HepG2 (cell line): Measurements from ENCODE around the gene H19. TPM values are rescaled to one million over a fixed set of nuclear protein-coding genes. Genes with fewer than 3 reads are reported as not detected.

Source experiments
- ATAC-seq: fragments of 200-7000 bp; cut with Tn5 transposase; 3 replicates; pipeline ENCODE4 v1.9.1; 2020; ENCODE audit warnings: mild to moderate bottlenecking, moderate library complexity
- Bru-seq: library from RNA; stranded (reverse); fragments of 400-500 nt; gene quantifications from one replicate; lab custom pipeline; 2021; lab: Mats Ljungman, UMichigan
- BruChase-seq, 2 experiments: library from RNA; stranded (reverse); fragments of 400-500 nt; gene quantifications; one replicate each; lab custom pipeline; 2021; lab: Mats Ljungman, UMichigan
- BruUV-seq: library from RNA; stranded (reverse); fragments of 400-500 nt; replicated peaks from 2 replicates; lab custom pipeline; 2021; lab: Mats Ljungman, UMichigan
- CTCF ChIA-PET: fragments of 300-600 bp; formaldehyde crosslinking; extraction: SDS; loops from one replicate; lab custom pipeline; 2021; ENCODE audit warnings: low total read pairs, inconsistent platforms, low intra/inter-chr PET ratio; lab: Yijun Ruan, JAX
- POLR2A ChIA-PET: fragments of 350-600 bp; sonication (Branson Sonifier 250); formaldehyde crosslinking; loops from one replicate; lab custom pipeline; 2020; ENCODE audit warnings: antibody characterized with exemption, inconsistent platforms; lab: Yijun Ruan, JAX
- DNase-seq: peaks from one replicate; pipeline ENCODE4 v3.0.0-alpha.2; 2015; ENCODE audit warnings: low spot score
- FAIRE-seq: peaks from 3 replicates; lab custom pipeline; 2011; peaks lifted over from hg19 to GRCh38; lab: Jason Lieb, UNC
- H2AFZ ChIP-seq: one replicate; pipeline ENCODE4 v1.6.1; 2011; ENCODE audit warnings: low read length, inconsistent platforms
- H3K27ac ChIP-seq: fragments of 300-600 bp; 3 replicates; pipeline ENCODE4 v1.8.0; 2011; ENCODE audit warnings: mixed run types, mild to moderate bottlenecking, mixed read lengths, low read length, inconsistent platforms; ENCODE audit not compliant: insufficient read depth; ENCODE audit errors: extremely low read length
- H3K27me3 ChIP-seq, 2 experiments: fragments of 200-600 bp in 1 of 2; 2 replicates in 1 of 2; 3 replicates in 1 of 2; pipeline versions ENCODE4 v1.6.0 to v1.8.0; 2011; ENCODE audit warnings: low read length in 2 of 2, mild to moderate bottlenecking in 2 of 2, moderate library complexity in 2 of 2, inconsistent platforms in 1 of 2; ENCODE audit not compliant: insufficient read depth in 2 of 2, control insufficient read depth in 1 of 2
- H3K36me3 ChIP-seq, 2 experiments: fragments of 200-600 bp in 1 of 2; replicated peaks in 1 of 2; 2 replicates in 1 of 2; 3 replicates in 1 of 2; pipeline versions ENCODE4 v1.5.1 to v1.8.0; 2011; ENCODE audit warnings: low read length in 2 of 2, inconsistent platforms in 1 of 2; ENCODE audit not compliant: insufficient read depth in 2 of 2, control insufficient read depth in 1 of 2
- H3K4me1 ChIP-seq: 2 replicates; pipeline ENCODE4 v1.5.1; 2012; ENCODE audit warnings: low read length, inconsistent platforms; ENCODE audit not compliant: insufficient read depth
- H3K4me2 ChIP-seq: 2 replicates; pipeline ENCODE4 v1.6.0; 2011; ENCODE audit warnings: low read depth, low read length, inconsistent platforms
- H3K4me3 ChIP-seq, 3 experiments: fragments of 200-600 bp in 1 of 3; sonication (generic), shearing (Covaris generic) in 1 of 3; replicated peaks in 1 of 3; 2 replicates each; pipeline ENCODE4 v1.5.1; 2011 to 2016; ENCODE audit warnings: low read length in 3 of 3, inconsistent platforms in 2 of 3, low read depth in 2 of 3, mild to moderate bottlenecking in 2 of 3, control low read depth in 1 of 3, mixed read lengths in 1 of 3; ENCODE audit not compliant: insufficient read depth in 1 of 3
- H3K79me2 ChIP-seq: one replicate; pipeline ENCODE4 v1.6.1; 2011; ENCODE audit warnings: low read length, inconsistent platforms; ENCODE audit not compliant: insufficient read depth
- H3K9ac ChIP-seq: 2 replicates; pipeline ENCODE4 v1.6.0; 2011; ENCODE audit warnings: mild to moderate bottlenecking, low read depth, low read length, inconsistent platforms; ENCODE audit not compliant: insufficient read depth
- H3K9me3 ChIP-seq: 2 replicates; pipeline ENCODE4 v1.5.1; 2012; ENCODE audit warnings: mild to moderate bottlenecking, low read length
- H4K20me1 ChIP-seq: 2 replicates; pipeline ENCODE4 v1.6.0; 2011; ENCODE audit warnings: inconsistent platforms, mild to moderate bottlenecking, low read length, moderate library complexity; ENCODE audit not compliant: insufficient read depth
- ARNT ChIP-seq: fragments of 450-650 bp; IDR thresholded peaks from 2 replicates; pipeline ENCODE4 v1.6.1; 2017
- ASH2L ChIP-seq: fragments of 300-600, 200-600 bp; sonication (generic); IDR thresholded peaks from 2 replicates; pipeline ENCODE4 v1.7.0; 2017; ENCODE audit warnings: low read depth, mild to moderate bottlenecking, moderate library complexity, mixed read lengths, low read length; ENCODE audit not compliant: insufficient read length
- ETV6 ChIP-seq: sonication (generic); formaldehyde crosslinking; conservative IDR thresholded peaks from 2 replicates; pipeline ENCODE4 v1.4.0; 2020; ENCODE audit warnings: missing genetic modification reagents
- HDAC1 ChIP-seq: sonication (generic); formaldehyde crosslinking; IDR thresholded peaks from 2 replicates; pipeline ENCODE4 v1.5.1; 2020; ENCODE audit warnings: mild to moderate bottlenecking, missing genetic modification reagents
- HINFP ChIP-seq: sonication (generic); formaldehyde crosslinking; IDR thresholded peaks from 2 replicates; pipeline ENCODE4 v1.4.0; 2020; ENCODE audit warnings: low read depth, mild to moderate bottlenecking, missing genetic modification reagents
- KAT7 ChIP-seq: IDR thresholded peaks from 2 replicates; pipeline ENCODE4 v1.6.1; 2018; ENCODE audit warnings: borderline replicate concordance, missing compliant biosample characterization
- SP1 ChIP-seq, 2 experiments: fragments of 450-650 bp in 1 of 2; sonication (generic) in 1 of 2; formaldehyde crosslinking in 1 of 2; IDR thresholded peaks; 2 replicates each; pipeline versions ENCODE4 v1.4.0 to v1.6.1; 2016 to 2020; ENCODE audit warnings: missing genetic modification reagents in 1 of 2
- ZBED4 ChIP-seq: sonication (generic); formaldehyde crosslinking; IDR thresholded peaks from 2 replicates; pipeline ENCODE4 v1.4.0; 2020; ENCODE audit warnings: missing genetic modification reagents, borderline replicate concordance
- ZFP36L2 ChIP-seq: sonication (generic); formaldehyde crosslinking; IDR thresholded peaks from 2 replicates; pipeline ENCODE4 v1.4.0; 2020; ENCODE audit warnings: missing genetic modification reagents
- ZMYM3 ChIP-seq: sonication (generic); formaldehyde crosslinking; IDR thresholded peaks from 2 replicates; pipeline ENCODE4 v1.5.1; 2020; ENCODE audit warnings: mild to moderate bottlenecking, missing genetic modification reagents
- ZNF446 ChIP-seq: sonication (generic); formaldehyde crosslinking; IDR thresholded peaks from 2 replicates; pipeline ENCODE4 v1.5.0; 2020; ENCODE audit warnings: mild to moderate bottlenecking, missing genetic modification reagents
- ZNF777 ChIP-seq: sonication (generic); formaldehyde crosslinking; IDR thresholded peaks from 2 replicates; pipeline ENCODE4 v1.4.0; 2020; ENCODE audit warnings: missing genetic modification reagents
- ZNF788 ChIP-seq: sonication (generic); formaldehyde crosslinking; IDR thresholded peaks from 2 replicates; pipeline ENCODE4 v1.5.0; 2020; ENCODE audit warnings: mild to moderate bottlenecking, missing genetic modification reagents, borderline replicate concordance
- WGBS: methylation state at CpG from one replicate; pipeline ENCODE4 v1.1.6; 2017; ENCODE audit warnings: low lambda C conversion rate; 5-methylcytosine and 5-hydroxymethylcytosine counted together
- in situ Hi-C: cut with HindIII; loops from 2 replicates; pipeline ENCODE4 v1.10.0; 2017; ENCODE audit warnings: low pct_unique_long_range_greater_than_20kb; ENCODE audit not compliant: extremely low pct_ligation_motif_present
- intact Hi-C: fragments of 100-400 bp; cut with micrococcal nuclease; formaldehyde crosslinking; loops from one replicate; pipeline ENCODE4 v1.10.0; 2022; ENCODE audit not compliant: unreplicated experiment
- long read RNA-seq, 2 experiments: library from RNA in 1 of 2; library from polyadenylated mRNA in 1 of 2; stranded (forward) in 1 of 2; unstranded in 1 of 2; transcript quantifications; one replicate each; pipeline ENCODE4 v2.0.0, GENCODE V29; 2019 to 2022
- polyA minus RNA-seq, 3 experiments: library from RNA; depleted of rRNA, polyadenylated mRNA; stranded (reverse); fragments of >200 nt; gene quantifications; 2 replicates each; pipeline ENCODE4 v1.2.3, GENCODE V29; 2011; ENCODE audit warnings: low replicate concordance in 1 of 3
- polyA plus RNA-seq, 8 experiments: library from polyadenylated mRNA; depleted of rRNA in 3 of 8; stranded (reverse) in 7 of 8; unstranded in 1 of 8; fragments of >200 nt; fragmentation: Illumina TruSeq in 4 of 8; extraction: Trizol in 4 of 8; gene quantifications; 2 replicates each; pipeline versions ENCODE4 v1.2.1 to v1.2.3, GENCODE V29; 2011 to 2016; ENCODE audit warnings: low read depth in 4 of 8, missing spikeins in 1 of 8, mixed read lengths in 1 of 8; ENCODE audit not compliant: insufficient read depth in 1 of 8
- total RNA-seq, 5 experiments: library from RNA; depleted of rRNA; stranded (reverse); fragments of >200 nt; fragmentation: Illumina TruSeq; extraction: Trizol; gene quantifications; 2 replicates each; pipeline ENCODE4 v1.2.3, GENCODE V29; 2016; ENCODE audit warnings: low read depth in 1 of 5

H19 gene
- total RNA-seq (2016; rRNA removed; fragmentation: Illumina TruSeq; extraction: Trizol) (0.46 and 1.2 TPM in 2 replicates), polyA plus RNA-seq (2011; rRNA removed) (1.3 and 2.4 TPM in 2 replicates), polyA minus RNA-seq (2011; rRNA and poly(A)+ RNA removed; ENCODE audit: low replicate concordance) (4.0 and 21.5 TPM in 2 replicates), Bru-seq, nascent RNA (percentile 16 among the genes with signal in this experiment), BruChase-seq, experiment 1, labeled RNA remaining after a 6-hour chase (percentile 27 among the genes with signal in this experiment), BruChase-seq, experiment 2, labeled RNA remaining after a 2-hour chase (not detected)
- 0.97 and 3.2 TPM in 2 replicates for total RNA-seq (2016; cell fraction: cytosol; rRNA removed; fragmentation: Illumina TruSeq; extraction: Trizol; ENCODE audit: low read depth)
- 0.28 and 0.67 TPM in 2 replicates for total RNA-seq (2016; cell fraction: insoluble cytoplasmic fraction; rRNA removed; fragmentation: Illumina TruSeq; extraction: Trizol)
- 4.8 and 6.5 TPM in 2 replicates for total RNA-seq (2016; cell fraction: membrane; rRNA removed; fragmentation: Illumina TruSeq; extraction: Trizol)
- total RNA-seq (2016; cell fraction: nucleus; rRNA removed; fragmentation: Illumina TruSeq; extraction: Trizol) = 0.68 and 0.78 TPM in 2 replicates
- 1.2 and 3.3 TPM in 2 replicates for polyA plus RNA-seq (2011; cell fraction: cytosol; rRNA removed)
- 0.69 and 2.4 TPM in 2 replicates for polyA plus RNA-seq (2011; cell fraction: nucleus; rRNA removed)
- polyA plus RNA-seq (2012) = 1.4 and 2.8 TPM in 2 replicates
- polyA plus RNA-seq (2016; cell fraction: cytosol; fragmentation: Illumina TruSeq; extraction: Trizol; ENCODE audit: low read depth) = 0.83 and 1.4 TPM in 2 replicates
- polyA plus RNA-seq (2016; cell fraction: insoluble cytoplasmic fraction; fragmentation: Illumina TruSeq; extraction: Trizol; ENCODE audit: low read depth) = 0.25 and 0.33 TPM in 2 replicates
- 1.6 TPM in 2 replicates for polyA plus RNA-seq (2016; cell fraction: membrane; fragmentation: Illumina TruSeq; extraction: Trizol; ENCODE audit: low read depth)
- 0.33 and 1.00 TPM in 2 replicates for polyA plus RNA-seq (2016; cell fraction: nucleus; fragmentation: Illumina TruSeq; extraction: Trizol; ENCODE audit: insufficient read depth, low read depth)
- polyA minus RNA-seq (2011; cell fraction: cytosol; rRNA and poly(A)+ RNA removed) = 1.2 and 2.3 TPM in 2 replicates
- polyA minus RNA-seq (2011; cell fraction: nucleus; rRNA and poly(A)+ RNA removed) = 0.62 and 1.0 TPM in 2 replicates
- long read RNA-seq, experiment 1 = 0 reads
- long read RNA-seq, experiment 2 = 0 reads

GRCh38 chr11:1997755-1998154 is at the start of gene H19:
Gene H19, minus strand, starts transcription at chr11:1997842.
- no peak within 1 kb of the TSS for H3K9ac ChIP-seq
- no peak within 1 kb of the TSS for H3K4me3 ChIP-seq
- no peak for ATAC-seq
- in situ Hi-C loops (no loop called here), intact Hi-C loops (no loop called here)
- H3K27ac ChIP-seq = no peak within 1 kb of the TSS
- H3K79me2 ChIP-seq = no peaks in the 10 kb centered on the region
- no peak within 1 kb of the TSS for H3K4me2 ChIP-seq
- POLR2A ChIA-PET = interaction anchor here (1.3 kb wide), 1 partner anchor 9 kb away, joined by 5 read pairs; no protein-coding TSS in a partner anchor
- no peak for DNase-seq
- FAIRE-seq = no peak
- CTCF ChIA-PET = no interaction called here
- H3K4me1 ChIP-seq = no peaks in the 10 kb centered on the region
- no peaks in the 10 kb centered on the region for H3K36me3 ChIP-seq
- BruUV-seq = no TSS peak
- H3K9me3 ChIP-seq = no peaks in the 10 kb centered on the region
- H3K27me3 ChIP-seq = no peaks in the 10 kb centered on the region
- no CpG with 5 or more reads among the region's 14 CpGs for WGBS
- TF ChIP-seq ZBED4 (CRISPR knock-in tag) (no peak), ASH2L (no peak), ZFP36L2 (no peak), ZNF777 (no peak), KAT7 (CRISPR knock-in tag) (no peak), ARNT (no peak), ZMYM3 (CRISPR knock-in tag) (no peak), ZNF788 (no peak), HDAC1 (CRISPR knock-in tag) (no peak), SP1 (IDR thresholded peaks at IDR 0.05) (no peak), SP1 (CRISPR knock-in tag; IDR thresholded peaks at IDR 0.05) (no peak), ETV6 (no peak), HINFP (no peak), ZNF446 (no peak)
- H2AFZ ChIP-seq = no peak within 1 kb of the TSS
- H4K20me1 ChIP-seq = no peaks in the 10 kb centered on the region
